Measurements from ENCODE around the gene ARPC5L.
"Not testable (repeated sequence)": the region's sequence is repeated elsewhere in the genome, so short reads cannot be mapped to it uniquely, and the experiment has no call there.

The ARPC5L gene

DNA sequence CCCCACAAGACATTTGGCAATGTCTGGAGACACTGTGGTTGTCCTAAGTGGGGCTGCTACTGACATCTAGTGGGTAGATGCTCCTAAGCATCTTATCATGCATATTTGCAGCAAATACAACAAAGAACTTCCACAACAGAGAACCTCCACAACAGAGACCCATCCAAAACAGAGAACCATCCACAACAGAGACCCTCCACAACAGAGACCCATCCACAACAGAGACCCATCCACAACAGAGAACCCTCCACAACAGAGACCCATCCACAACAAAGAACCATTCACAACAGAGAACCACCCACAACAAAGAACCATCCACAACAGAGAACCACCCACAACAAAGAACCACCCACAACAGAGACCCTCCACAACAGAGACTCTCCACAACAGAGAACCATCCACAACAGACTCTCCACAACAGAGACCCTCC lies 32.8 kb downstream of the ARPC5L start:
- no peak for DNase-seq

- DNase-seq, result no peak
Observed at GRCh38 chr9:124897570-124898460, 35.9 kb downstream of the ARPC5L start.

DNA sequence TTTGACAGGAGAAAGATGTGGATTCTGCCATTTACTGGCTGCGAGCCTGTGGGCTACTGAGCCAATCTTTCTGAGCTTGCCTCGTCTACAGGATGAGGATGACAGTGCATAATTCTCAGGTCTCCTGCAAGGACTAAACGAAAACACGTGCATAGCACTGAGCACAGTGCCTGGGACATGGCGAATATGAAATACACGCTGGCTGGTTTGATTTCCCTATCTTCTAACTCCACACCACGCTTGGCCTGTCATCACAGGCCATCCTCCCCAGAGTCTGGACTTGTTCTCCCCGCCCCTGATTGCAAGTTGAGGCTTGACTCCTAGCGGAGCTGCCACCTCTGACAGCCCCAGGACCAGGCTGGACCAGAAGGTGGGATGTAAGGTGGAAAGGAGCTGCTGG lies 37.9 kb downstream of the ARPC5L start:
- DNase-seq, result no peak

- DNase-seq, result no peak
Observed at GRCh38 chr9:124906966-124907365, 45.0 kb downstream of the ARPC5L start.

- no peak for DNase-seq
Observed at GRCh38 chr9:124908098-124908497, 46.2 kb downstream of the ARPC5L start.

GRCh38 chr9:124911766-124912165 lies 49.8 kb downstream of the ARPC5L start:
- no peak for DNase-seq

GRCh38 chr9:124913378-124913777 lies 51.4 kb downstream of the ARPC5L start:
- DNase-seq, result no peak

DNA sequence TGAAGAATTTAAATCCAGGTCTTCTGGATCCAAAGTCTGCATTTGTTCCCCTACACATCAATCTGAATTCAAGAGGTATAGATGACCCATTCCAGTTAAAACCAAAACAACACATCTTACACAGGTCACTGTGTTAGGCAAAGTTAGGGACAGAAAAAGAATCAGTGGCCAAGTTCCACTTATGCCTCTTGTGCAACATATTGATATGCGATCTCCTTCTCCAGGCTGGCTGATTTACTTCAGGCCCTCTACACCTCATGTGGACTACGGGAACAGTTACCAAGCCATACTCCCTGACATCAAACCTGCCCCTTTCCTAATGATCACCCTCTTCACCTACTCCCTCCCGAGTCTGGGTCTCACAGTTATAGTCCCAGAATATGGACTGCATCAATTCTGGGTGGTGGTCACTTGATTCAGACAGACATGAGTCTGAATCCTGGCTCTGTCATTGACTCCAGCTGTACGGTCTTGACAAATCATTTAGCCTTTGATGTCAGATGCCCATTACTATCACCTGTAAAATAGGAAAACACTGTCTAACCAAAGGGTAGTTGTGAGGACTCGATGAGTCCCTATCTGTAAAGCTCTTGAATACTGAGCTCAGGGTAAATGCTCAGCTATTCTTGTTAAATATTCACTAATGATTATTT lies 52.9 kb downstream of the ARPC5L start:
- DNase-seq, result no peak

GRCh38 chr9:124920394-124920793 lies 58.5 kb downstream of the ARPC5L start:
- not testable (repeated sequence) for DNase-seq
